Aorta (tissue), 5 donors: ENCODE results near the gene CDHR2. TPM values are rescaled to one million over a fixed set of nuclear protein-coding genes. Genes with fewer than 3 reads are reported as not detected.

ENCODE experiments used
- ATAC-seq: fragments of 200-7000 bp; cut with Tn5 transposase; one replicate; pipeline ENCODE4 v1.9.1; 2022; ENCODE audit warnings: moderate library complexity; ENCODE audit not compliant: low FRiP score
- DNase-seq, 2 donors: peaks; one replicate each; pipeline ENCODE4 v3.0.0-alpha.2; 2020
- H3K27ac ChIP-seq, 2 donors: one replicate each; pipeline ENCODE4 v1.5.1; 2013; ENCODE audit warnings: low read length in 2 of 2, mild to moderate bottlenecking in 2 of 2, moderate library complexity in 2 of 2, control low read depth in 1 of 2, inconsistent platforms in 1 of 2, low read depth in 1 of 2
- H3K27me3 ChIP-seq, 2 donors: one replicate each; pipeline ENCODE4 v1.6.1; 2013; ENCODE audit warnings: control low read depth in 1 of 2, low read length in 1 of 2, mild to moderate bottlenecking in 1 of 2, moderate library complexity in 1 of 2; ENCODE audit not compliant: insufficient read depth in 2 of 2, control insufficient read depth in 1 of 2
- H3K36me3 ChIP-seq, 2 donors: one replicate each; pipeline ENCODE4 v1.6.1; 2013; ENCODE audit warnings: control low read depth in 1 of 2, low read length in 1 of 2, mild to moderate bottlenecking in 1 of 2; ENCODE audit not compliant: insufficient read depth in 2 of 2, control insufficient read depth in 1 of 2
- H3K4me1 ChIP-seq, 2 donors: one replicate each; pipeline ENCODE4 v1.6.1; 2013; ENCODE audit warnings: low read length in 2 of 2, control low read depth in 1 of 2, mild to moderate bottlenecking in 1 of 2, moderate library complexity in 1 of 2; ENCODE audit not compliant: insufficient read depth in 2 of 2, control insufficient read depth in 1 of 2
- H3K4me3 ChIP-seq, 2 donors: one replicate each; pipeline ENCODE4 v1.5.1; 2013; ENCODE audit warnings: low read length in 2 of 2, control low read depth in 1 of 2, mild to moderate bottlenecking in 1 of 2
- H3K9me3 ChIP-seq: one replicate; pipeline ENCODE4 v1.6.1; 2013; ENCODE audit warnings: mild to moderate bottlenecking, low read length; ENCODE audit not compliant: control insufficient read depth
- WGBS, 2 donors: extraction: QIAGEN DNeasy Blood & Tissue Kit; methylation state at CpG; one replicate each; pipeline ENCODE4 v1.1.7; 2013; 5-methylcytosine and 5-hydroxymethylcytosine counted together
- intact Hi-C, 2 donors: fragments of 100-400 bp; cut with DNase I; formaldehyde crosslinking; loops; one replicate each; pipeline versions ENCODE4 v1.14.2 to v1.15.0; 2022
- microRNA-seq, 2 donors: library from miRNA; unstranded; fragments of <30 nt; microRNA quantifications; one replicate each; pipeline ENCODE4 v1.2.0, GENCODE V29; 2020
- polyA plus RNA-seq, 2 donors: library from polyadenylated mRNA; stranded (reverse); fragments of 200-250 nt; gene quantifications; one replicate each; pipeline ENCODE4 v1.2.3, GENCODE V29; 2013
- total RNA-seq, 2 donors: library from RNA; stranded (reverse); fragmentation: NEBNext Ultra II Directional; extraction: Animal tissue kit (Norgen Biotek cat#: 25700); gene quantifications; one replicate each; pipeline ENCODE4 v1.2.1, GENCODE V29; 2021
- donor health status: healthy with polysubstance abuse.
- donor health status: Bipolar disorder and iron deficiency.
- donor health status: DM: no; HTN: no; CAD: no.
- donor health status: DM: no; HTN: no; CAD: no.
- donor health status: DM: yes; HTN: yes; CAD: no.

CDHR2 gene
- total and polyA plus RNA-seq, 4 donors = 0.08 to 21.5 TPM; not detected in 2

GRCh38 chr5:176642675-176643490 is 93.7 kb downstream of the CDHR2 start:
- Histone ChIP-seq H3K27ac (no peak overlapping the region), H3K4me3 (no peak overlapping the region), H3K27me3 (no peaks in the 10 kb centered on the region), H3K9me3 (no peaks in the 10 kb centered on the region), H3K4me1 (no peaks in the 10 kb centered on the region), H3K36me3 (no peaks in the 10 kb centered on the region)
- intact Hi-C loops = loop anchor here in 1 of 2 donors (10.0 kb wide), 1 partner anchor 228 kb away; the partner anchor contains the start of gene CLTB
- ATAC-seq (no peak), DNase-seq (no peak)
- 48 to 51% methylated on average over 12 to 15 of the region's 15 CpGs for WGBS, 2 donors

- intact Hi-C loops = loop anchor here in 1 of 2 donors (10.0 kb wide), 1 partner anchor 229 kb away; the partner anchor contains the start of gene CLTB
- ATAC-seq (no peak), DNase-seq (no peak)
- no peaks in the 10 kb centered on the region for H3K4me1 ChIP-seq
- H3K4me3 ChIP-seq = no peak overlapping the region
- H3K9me3 ChIP-seq = no peaks in the 10 kb centered on the region
- H3K36me3 ChIP-seq = no peaks in the 10 kb centered on the region
- H3K27ac ChIP-seq = no peak overlapping the region
- 86 to 88% methylated on average over 11 of the region's 11 CpGs for WGBS, 2 donors
- no peaks in the 10 kb centered on the region for H3K27me3 ChIP-seq
Observed at GRCh38 chr5:176643491-176644219, 94.5 kb downstream of the CDHR2 start.

GRCh38 chr5:176644294-176644693 is 95.2 kb downstream of the CDHR2 start:
- Histone ChIP-seq H3K27ac (no peak overlapping the region), H3K27me3 (no peaks in the 10 kb centered on the region), H3K9me3 (no peaks in the 10 kb centered on the region), H3K4me1 (no peaks in the 10 kb centered on the region), H3K4me3 (no peak overlapping the region), H3K36me3 (no peaks in the 10 kb centered on the region)
- ATAC-seq (no peak), DNase-seq (no peak)
- WGBS, 2 donors = 73 to 82% methylated on average over 9 of the region's 9 CpGs
- intact Hi-C loops = loop anchor here in 1 of 2 donors (10.0 kb wide), 1 partner anchor 229 kb away; the partner anchor contains the start of gene CLTB

GRCh38 chr5:176644878-176645670 is 95.9 kb downstream of the CDHR2 start:
- H3K27me3 ChIP-seq = no peaks in the 10 kb centered on the region
- no peaks in the 10 kb centered on the region for H3K36me3 ChIP-seq
- no peak overlapping the region for H3K27ac ChIP-seq
- whole genome bisulfite sequencing, 2 donors = 94 to 96% methylated on average over 22 of the region's 22 CpGs
- DNase-seq = no peak
- intact Hi-C loops = loop anchor here (5.0 to 10.0 kb wide), 3 partner anchors 103 to 230 kb away; partner anchors contain the start of genes CLTB (in 1 of the 2) and RNF44 (in 1 of the 2)
- no peaks in the 10 kb centered on the region for H3K4me1 ChIP-seq
- no peaks in the 10 kb centered on the region for H3K9me3 ChIP-seq
- no peak for ATAC-seq
- H3K4me3 ChIP-seq = no peak overlapping the region

Small RNA genes lying within 50 kb of the gene (microRNA-seq; reads per million reads assigned to microRNA genes)
- gene MIR4281 = 0 reads per million in 2 donors

Other genes starting within 250 kb of the CDHR2 start
- 10 to 100 TPM; 77.7 to 78.4 TPM for gene KIAA1191, start 187.6 kb upstream of the CDHR2 start, total RNA-seq
- 10 to 100 TPM; 57.2 to 78.0 TPM for gene KIAA1191, start 187.6 kb upstream of the CDHR2 start, polyA plus RNA-seq
- gene ARL10, start 183.9 kb upstream of the CDHR2 start, total RNA-seq = 10 to 100 TPM; 13.3 to 32.4 TPM
- 1 to 10 TPM; 1.1 to 8.3 TPM for gene ARL10, start 183.9 kb upstream of the CDHR2 start, polyA plus RNA-seq
- 10 to 100 TPM in 1 of 2 donors, 1 to 10 TPM in 1; 9.7 to 19.2 TPM for gene NOP16, start 160.7 kb upstream of the CDHR2 start, total RNA-seq
- 10 to 100 TPM; 12.3 to 15.0 TPM for gene NOP16, start 160.7 kb upstream of the CDHR2 start, polyA plus RNA-seq
- gene HIGD2A, start 160.6 kb upstream of the CDHR2 start, total RNA-seq = 10 to 100 TPM; 46.8 to 60.9 TPM
- gene HIGD2A, start 160.6 kb upstream of the CDHR2 start, polyA plus RNA-seq = 10 to 100 TPM; 69.2 to 75.5 TPM
- gene CLTB, start 132.8 kb upstream of the CDHR2 start, total RNA-seq = 100 to 1,000 TPM in 1 of 2 donors, 10 to 100 TPM in 1; 86.7 to 124 TPM
- gene CLTB, start 132.8 kb upstream of the CDHR2 start, polyA plus RNA-seq = 100 to 1,000 TPM; 143 to 160 TPM
- 10 to 100 TPM; 27.5 to 31.4 TPM for gene FAF2, start 101.0 kb upstream of the CDHR2 start, total RNA-seq
- 10 to 100 TPM in 1 of 2 donors, 1 to 10 TPM in 1; 5.0 to 10.3 TPM for gene FAF2, start 101.0 kb upstream of the CDHR2 start, polyA plus RNA-seq
- gene RNF44, start 11.9 kb upstream of the CDHR2 start, total RNA-seq = 10 to 100 TPM; 23.2 to 40.6 TPM
- 10 to 100 TPM in 1 of 2 donors, 1 to 10 TPM in 1; 8.5 to 13.4 TPM for gene RNF44, start 11.9 kb upstream of the CDHR2 start, polyA plus RNA-seq
- gene GPRIN1, start 60.8 kb downstream of the CDHR2 start, total RNA-seq = under 1 TPM; 0.81 to 0.87 TPM
- gene GPRIN1, start 60.8 kb downstream of the CDHR2 start, polyA plus RNA-seq = under 1 TPM; 0.15 to 0.50 TPM
- gene SNCB, start 81.2 kb downstream of the CDHR2 start, total RNA-seq = not detected
- gene SNCB, start 81.2 kb downstream of the CDHR2 start, polyA plus RNA-seq = not detected
- gene EIF4E1B, start 81.3 kb downstream of the CDHR2 start, total RNA-seq = not detected
- gene EIF4E1B, start 81.3 kb downstream of the CDHR2 start, polyA plus RNA-seq = not detected
- gene TSPAN17, start 98.1 kb downstream of the CDHR2 start, total RNA-seq = 10 to 100 TPM; 17.9 to 22.9 TPM
- 10 to 100 TPM; 13.9 to 21.1 TPM for gene TSPAN17, start 98.1 kb downstream of the CDHR2 start, polyA plus RNA-seq